GM23248 (cell line): Measurements from ENCODE around the gene DIAPH3. TPM values are rescaled to one million over a fixed set of nuclear protein-coding genes. Genes with fewer than 3 reads are reported as not detected.

Source experiments
- DNase-seq: peaks from one replicate; pipeline ENCODE4 v3.0.0-alpha.2; 2015
- H2AFZ ChIP-seq: fragments of 200-600 bp; sonication (generic); 2 replicates; pipeline ENCODE4 v1.6.1; 2016; ENCODE audit warnings: antibody characterized with exemption
- H3F3A ChIP-seq: fragments of 200-600 bp; sonication (generic); 2 replicates; pipeline ENCODE4 v1.6.1; 2016; ENCODE audit warnings: mild to moderate bottlenecking, antibody characterized with exemption, mixed run types; ENCODE audit not compliant: insufficient read depth
- H3K27ac ChIP-seq: fragments of 200-600 bp; sonication (generic); 2 replicates; pipeline ENCODE4 v1.5.1; 2016; ENCODE audit warnings: mild to moderate bottlenecking
- H3K27me3 ChIP-seq: fragments of 200-600 bp; sonication (generic); replicated peaks from 2 replicates; pipeline ENCODE4 v1.6.1; 2016; ENCODE audit warnings: mild to moderate bottlenecking; ENCODE audit not compliant: insufficient read depth
- H3K36me3 ChIP-seq: fragments of 200-600 bp; sonication (generic); 2 replicates; pipeline ENCODE4 v1.6.1; 2016; ENCODE audit warnings: low read depth, mild to moderate bottlenecking
- H3K4me1 ChIP-seq: fragments of 200-600 bp; sonication (generic); 2 replicates; pipeline ENCODE4 v1.6.1; 2016; ENCODE audit warnings: mild to moderate bottlenecking; ENCODE audit not compliant: insufficient read depth
- H3K4me2 ChIP-seq: fragments of 200-600 bp; sonication (generic); one replicate; pipeline ENCODE4 v1.6.1; 2016; ENCODE audit warnings: mild to moderate bottlenecking; ENCODE audit not compliant: unreplicated experiment
- H3K4me3 ChIP-seq: fragments of 200-600 bp; sonication (generic); 2 replicates; pipeline ENCODE4 v1.5.1; 2016; ENCODE audit warnings: mild to moderate bottlenecking
- H3K79me2 ChIP-seq: fragments of 200-600 bp; sonication (generic); 2 replicates; pipeline ENCODE4 v1.6.1; 2016; ENCODE audit warnings: mild to moderate bottlenecking; ENCODE audit not compliant: insufficient read depth
- H3K9ac ChIP-seq: fragments of 200-600 bp; sonication (generic); 2 replicates; pipeline ENCODE4 v1.6.1; 2016; ENCODE audit warnings: mild to moderate bottlenecking
- H3K9me2 ChIP-seq: fragments of 200-600 bp; sonication (generic); 2 replicates; pipeline ENCODE4 v1.6.1; 2016; ENCODE audit warnings: mixed run types, mild to moderate bottlenecking, moderate library complexity; ENCODE audit not compliant: insufficient read depth
- H3K9me3 ChIP-seq: fragments of 200-600 bp; sonication (generic); one replicate; pipeline ENCODE4 v1.6.1; 2017; ENCODE audit warnings: low read depth
- H4K20me1 ChIP-seq: fragments of 200-600 bp; sonication (generic); 2 replicates; pipeline ENCODE4 v1.6.0; 2016; ENCODE audit not compliant: insufficient read depth
- EZH2 ChIP-seq: fragments of 200-600 bp; sonication (generic); IDR thresholded peaks from 2 replicates; pipeline ENCODE4 v1.6.1; 2018; ENCODE audit warnings: antibody characterized with exemption, mild to moderate bottlenecking; ENCODE audit not compliant: insufficient read depth, poor library complexity, severe bottlenecking
- EZH2phosphoT487 ChIP-seq: fragments of 200-600 bp; sonication (generic); IDR thresholded peaks from 2 replicates; pipeline ENCODE4 v1.6.1; 2018; ENCODE audit warnings: antibody characterized with exemption, moderate library complexity, mild to moderate bottlenecking, low read depth; ENCODE audit not compliant: insufficient read depth
- WGBS, 2 experiments: methylation state at CpG; one replicate each; pipeline ENCODE4 v1.1.6; 2015 to 2017; ENCODE audit warnings: low lambda C conversion rate in 2 of 2, low coverage in 1 of 2; ENCODE audit errors: missing lambda C conversion rate in 2 of 2; 5-methylcytosine and 5-hydroxymethylcytosine counted together
- in situ Hi-C: fragments of 300-500 bp; cut with MboI; formaldehyde crosslinking; loops from 2 replicates; pipeline ENCODE4 v1.15.0; 2020
- polyA plus RNA-seq: library from polyadenylated mRNA; unstranded; fragments of >200 nt; fragmentation: Nextera tagmentation; extraction: Ambion mirVana; gene quantifications from 2 replicates; pipeline ENCODE4 v1.2.1, GENCODE V29; 2016
- total RNA-seq: library from RNA; depleted of rRNA; stranded (reverse); fragments of >200 nt; shearing (Covaris generic); gene quantifications from 2 replicates; pipeline ENCODE4 v1.2.3, GENCODE V29; 2014

The DIAPH3 gene
- total and polyA plus RNA-seq, 2 experiments from 2014 or later, result 12.1 to 18.1 TPM

GRCh38 chr13:59982631-59983382 lies 180.9 kb downstream of the DIAPH3 start:
- no peaks in the 10 kb centered on the region for H3K36me3 ChIP-seq
- no peak overlapping the region for H2AFZ ChIP-seq
- TF ChIP-seq EZH2phosphoT487, result no peak
- no peak for TF ChIP-seq EZH2
- no peak for DNase-seq
- H3K4me2 ChIP-seq, result no peak overlapping the region
- no peaks in the 10 kb centered on the region for H3K9me3 ChIP-seq
- H3K27me3 ChIP-seq, result no peaks in the 10 kb centered on the region
- no peak overlapping the region for H3K9ac ChIP-seq
- H3F3A ChIP-seq, result no peaks in the 10 kb centered on the region
- H3K4me1 ChIP-seq, result no peaks in the 10 kb centered on the region
- no peaks in the 10 kb centered on the region for H4K20me1 ChIP-seq
- H3K27ac ChIP-seq, result no peak overlapping the region
- H3K79me2 ChIP-seq, result no peaks in the 10 kb centered on the region
- 94 to 96% methylated on average over 7 of the region's 7 CpGs for WGBS, 2 experiments
- no peak overlapping the region for H3K4me3 ChIP-seq
- in situ Hi-C loops, result no loop called here
- no peaks in the 10 kb centered on the region for H3K9me2 ChIP-seq

- Histone ChIP-seq H3K27me3 (no peaks in the 10 kb centered on the region), H3K9me3 (no peaks in the 10 kb centered on the region), H3K36me3 (no peaks in the 10 kb centered on the region), H4K20me1 (no peaks in the 10 kb centered on the region), H3K79me2 (no peaks in the 10 kb centered on the region), H3K4me3 (no peak overlapping the region), H3K4me1 (no peaks in the 10 kb centered on the region), H3K9ac (no peak overlapping the region), H3F3A (no peaks in the 10 kb centered on the region), H2AFZ (no peak overlapping the region), H3K27ac (no peak overlapping the region), H3K9me2 (no peaks in the 10 kb centered on the region), H3K4me2 (no peak overlapping the region)
- DNase-seq, result no peak
- TF ChIP-seq EZH2phosphoT487 (no peak), EZH2 (no peak)
- 86 to 87% methylated on average over 2 of the region's 2 CpGs for WGBS, 2 experiments
- in situ Hi-C loops, result no loop called here
These were observed 184.1 kb downstream of the DIAPH3 start for GRCh38 chr13:59979589-59979988.

GRCh38 chr13:59978862-59979261 lies 184.9 kb downstream of the DIAPH3 start:
- H3K9me2 ChIP-seq, result no peaks in the 10 kb centered on the region
- TF ChIP-seq EZH2phosphoT487 (no peak), EZH2 (no peak)
- no peaks in the 10 kb centered on the region for H3K27me3 ChIP-seq
- H3K27ac ChIP-seq, result no peak overlapping the region
- in situ Hi-C loops, result no loop called here
- H2AFZ ChIP-seq, result no peak overlapping the region
- H3K4me3 ChIP-seq, result no peak overlapping the region
- DNase-seq, result no peak
- no peaks in the 10 kb centered on the region for H3K9me3 ChIP-seq
- H3K4me2 ChIP-seq, result no peak overlapping the region
- H3K79me2 ChIP-seq, result no peaks in the 10 kb centered on the region
- no peaks in the 10 kb centered on the region for H3K4me1 ChIP-seq
- no peak overlapping the region for H3K9ac ChIP-seq
- no peaks in the 10 kb centered on the region for H3K36me3 ChIP-seq
- no peaks in the 10 kb centered on the region for H4K20me1 ChIP-seq
- no peaks in the 10 kb centered on the region for H3F3A ChIP-seq

GRCh38 chr13:59976856-59977255 lies 186.9 kb downstream of the DIAPH3 start:
- Histone ChIP-seq H3K9ac (no peak overlapping the region), H3K9me3 (no peaks in the 10 kb centered on the region), H3K9me2 (no peaks in the 10 kb centered on the region), H3K79me2 (no peaks in the 10 kb centered on the region), H3K4me3 (no peak overlapping the region), H3K27ac (no peak overlapping the region), H4K20me1 (no peaks in the 10 kb centered on the region), H2AFZ (no peak overlapping the region), H3K4me1 (no peaks in the 10 kb centered on the region), H3K27me3 (no peaks in the 10 kb centered on the region), H3K36me3 (no peaks in the 10 kb centered on the region; the same call in 1 of the 2 replicates), H3F3A (no peaks in the 10 kb centered on the region), H3K4me2 (no peak overlapping the region)
- in situ Hi-C loops, result no loop called here
- TF ChIP-seq EZH2, result no peak
- TF ChIP-seq EZH2phosphoT487, result no peak
- DNase-seq, result no peak
- 98 to 99% methylated on average over 3 of the region's 3 CpGs for WGBS, 2 experiments
